H1 (cell line): ENCODE data around the gene NEB. TPM values are rescaled to one million over a fixed set of nuclear protein-coding genes. Genes with fewer than 3 reads are reported as not detected.

Experiments used
- CTCF ChIA-PET: fragments of 300-600 bp; sonication (Branson Sonifier 250); formaldehyde crosslinking; loops from one replicate; lab custom pipeline; 2021; ENCODE audit not compliant: partially characterized antibody; lab: Charles Lee
- POLR2A ChIA-PET: fragments of 300-600 bp; sonication (Branson Sonifier 250); formaldehyde crosslinking; loops from one replicate; lab custom pipeline; 2021; ENCODE audit warnings: inconsistent platforms; ENCODE audit not compliant: partially characterized antibody; lab: Charles Lee
- DNase-seq, 2 experiments: peaks; one replicate each; pipeline versions ENCODE4 v3.0.0 to v3.0.0-alpha.2; 2010 to 2022; ENCODE audit warnings: low spot score in 2 of 2, low read depth in 1 of 2, mixed read lengths in 1 of 2
- FAIRE-seq: peaks from 2 replicates; lab custom pipeline; 2011; peaks lifted over from hg19 to GRCh38; lab: Jason Lieb, UNC
- H2AFZ ChIP-seq: 2 replicates; pipeline ENCODE4 v1.8.1; 2012; ENCODE audit warnings: low read length, inconsistent platforms
- H2AK5ac ChIP-seq: 2 replicates; pipeline ENCODE4 v1.6.1; 2013; ENCODE audit warnings: low read depth, low read length
- H2BK120ac ChIP-seq: replicated peaks from 2 replicates; pipeline ENCODE3; 2013; ENCODE audit warnings: low read depth, low read length, inconsistent platforms
- H2BK12ac ChIP-seq: 2 replicates; pipeline ENCODE4 v1.6.1; 2013; ENCODE audit warnings: low read depth, low read length
- H2BK15ac ChIP-seq: 2 replicates; pipeline ENCODE4 v1.6.1; 2013; ENCODE audit warnings: low read length
- H2BK20ac ChIP-seq: 2 replicates; pipeline ENCODE4 v1.6.1; 2013; ENCODE audit warnings: low read length
- H2BK5ac ChIP-seq: 2 replicates; pipeline ENCODE4 v1.6.1; 2013; ENCODE audit warnings: low read depth, low read length
- H3K14ac ChIP-seq: 2 replicates; pipeline ENCODE4 v1.6.1; 2013; ENCODE audit warnings: inconsistent platforms; ENCODE audit not compliant: insufficient read length
- H3K18ac ChIP-seq: 2 replicates; pipeline ENCODE4 v1.6.1; 2013; ENCODE audit warnings: low read length; ENCODE audit errors: extremely low read depth
- H3K23ac ChIP-seq: 2 replicates; pipeline ENCODE4 v1.6.1; 2013; ENCODE audit warnings: inconsistent platforms; ENCODE audit not compliant: insufficient read length
- H3K23me2 ChIP-seq: 2 replicates; pipeline ENCODE4 v1.6.1; 2013; ENCODE audit warnings: low read depth, low read length
- H3K27ac ChIP-seq: 2 replicates; pipeline ENCODE4 v1.6.1; 2011; ENCODE audit warnings: low read depth, low read length, inconsistent platforms
- H3K27me3 ChIP-seq, 4 experiments: replicated peaks in 1 of 4; 1 replicate in 1 of 4; 2 replicates in 3 of 4; pipeline versions ENCODE4 v1.6.1 to v1.8.1; 2011 to 2013; ENCODE audit warnings: low read length in 3 of 4, mild to moderate bottlenecking in 3 of 4, inconsistent platforms in 2 of 4, mixed read lengths in 2 of 4, moderate library complexity in 1 of 4; ENCODE audit not compliant: control insufficient read depth in 3 of 4, insufficient read depth in 3 of 4; ENCODE audit errors: extremely low read depth in 1 of 4
- H3K36me3 ChIP-seq, 4 experiments: 2 replicates each; pipeline versions ENCODE4 v1.6.1 to v1.8.1; 2011 to 2013; ENCODE audit warnings: mild to moderate bottlenecking in 4 of 4, low read length in 3 of 4, moderate library complexity in 2 of 4, control low read depth in 1 of 4, inconsistent platforms in 1 of 4; ENCODE audit not compliant: insufficient read depth in 4 of 4, control insufficient read depth in 2 of 4
- H3K4ac ChIP-seq: replicated peaks from 2 replicates; pipeline ENCODE3; 2013; ENCODE audit warnings: low read length, low read depth, mixed read lengths, inconsistent platforms; ENCODE audit not compliant: insufficient read length
- H3K4me1 ChIP-seq, 4 experiments: replicated peaks in 1 of 4; 1 replicate in 1 of 4; 2 replicates in 3 of 4; pipeline versions ENCODE4 v1.6.1 to v1.8.1; 2011 to 2013; ENCODE audit warnings: low read length in 3 of 4, inconsistent platforms in 2 of 4, mixed read lengths in 1 of 4; ENCODE audit not compliant: insufficient read depth in 4 of 4, control insufficient read depth in 3 of 4
- H3K4me2 ChIP-seq, 2 experiments: 2 replicates each; pipeline versions ENCODE4 v1.6.1 to v1.8.1; 2011 to 2013; ENCODE audit warnings: low read depth in 2 of 2, low read length in 2 of 2, control low read depth in 1 of 2, inconsistent platforms in 1 of 2, mild to moderate bottlenecking in 1 of 2; ENCODE audit not compliant: insufficient read depth in 1 of 2
- H3K4me3 ChIP-seq, 4 experiments: fragments of 200-600, 300-600 bp in 1 of 4; sonication (generic), shearing (Covaris generic), sonication (Bioruptor Twin) in 1 of 4; 2 replicates each; pipeline versions ENCODE4 v1.5.1 to v1.8.1; 2011 to 2016; ENCODE audit warnings: low read length in 4 of 4, low read depth in 3 of 4, control low read depth in 2 of 4, inconsistent platforms in 2 of 4, mild to moderate bottlenecking in 2 of 4, mixed read lengths in 1 of 4, moderate library complexity in 1 of 4; ENCODE audit not compliant: insufficient read depth in 2 of 4; ENCODE audit errors: extremely low read depth in 1 of 4
- H3K56ac ChIP-seq: replicated peaks from 2 replicates; pipeline ENCODE3; 2013; ENCODE audit warnings: low read depth, mild to moderate bottlenecking, mixed read lengths, low read length, inconsistent platforms; ENCODE audit not compliant: insufficient read length
- H3K79me1 ChIP-seq: 2 replicates; pipeline ENCODE4 v1.6.1; 2013; ENCODE audit warnings: low read depth, low read length, control low read depth
- H3K79me2 ChIP-seq, 2 experiments: 2 replicates each; pipeline versions ENCODE4 v1.6.1 to v1.8.1; 2012 to 2013; ENCODE audit warnings: low read length in 2 of 2, mild to moderate bottlenecking in 2 of 2, inconsistent platforms in 1 of 2; ENCODE audit not compliant: insufficient read depth in 2 of 2, control insufficient read depth in 1 of 2
- H3K9ac ChIP-seq, 4 experiments: replicated peaks in 1 of 4; 1 replicate in 1 of 4; 2 replicates in 3 of 4; pipeline versions ENCODE4 v1.6.1 to v1.8.1; 2011 to 2013; ENCODE audit warnings: low read depth in 3 of 4, low read length in 3 of 4, control low read depth in 2 of 4, mild to moderate bottlenecking in 2 of 4, moderate library complexity in 2 of 4, inconsistent platforms in 1 of 4; ENCODE audit errors: extremely low read depth in 1 of 4
- H3K9me3 ChIP-seq, 2 experiments: 2 replicates each; pipeline versions ENCODE4 v1.6.1 to v1.8.1; 2012 to 2013; ENCODE audit warnings: mild to moderate bottlenecking in 2 of 2, moderate library complexity in 2 of 2, control low read depth in 1 of 2, inconsistent platforms in 1 of 2, low read depth in 1 of 2, low read length in 1 of 2, mixed read lengths in 1 of 2; ENCODE audit not compliant: insufficient read depth in 2 of 2
- H4K20me1 ChIP-seq, 2 experiments: replicated peaks in 1 of 2; 2 replicates each; pipeline versions ENCODE3 to v1.8.1; 2011 to 2013; ENCODE audit warnings: inconsistent platforms in 2 of 2, low read length in 2 of 2, mild to moderate bottlenecking in 1 of 2; ENCODE audit not compliant: insufficient read depth in 2 of 2, control insufficient read depth in 1 of 2
- H4K5ac ChIP-seq: 2 replicates; pipeline ENCODE4 v1.6.1; 2013; ENCODE audit warnings: low read length, low read depth, mixed read lengths, inconsistent platforms; ENCODE audit not compliant: insufficient read length
- H4K8ac ChIP-seq: 2 replicates; pipeline ENCODE4 v1.8.0; 2013; ENCODE audit warnings: mild to moderate bottlenecking, moderate library complexity, low read length, inconsistent platforms; ENCODE audit not compliant: insufficient read depth; ENCODE audit errors: extremely low read depth
- H4K91ac ChIP-seq: replicated peaks from 2 replicates; pipeline ENCODE3; 2013; ENCODE audit warnings: low read length, mixed read lengths, inconsistent platforms; ENCODE audit not compliant: insufficient read length
- BRCA1 ChIP-seq: IDR thresholded peaks from 2 replicates; pipeline ENCODE4 v1.6.1; 2012; ENCODE audit warnings: low read depth, low read length, improper control_type of control experiment
- JUN ChIP-seq: IDR thresholded peaks from 2 replicates; pipeline ENCODE4 v1.6.1; 2011; ENCODE audit warnings: low read depth, mild to moderate bottlenecking, improper control_type of control experiment, low read length
- JUND ChIP-seq: IDR thresholded peaks from 2 replicates; pipeline ENCODE4 v1.6.1; 2011; ENCODE audit warnings: mild to moderate bottlenecking, improper control_type of control experiment, low read length
- POLR2A ChIP-seq, 2 experiments: IDR thresholded peaks; 1 replicate in 1 of 2; 2 replicates in 1 of 2; pipeline ENCODE4 v1.6.1; 2011; ENCODE audit warnings: low read depth in 2 of 2, low read length in 2 of 2, mild to moderate bottlenecking in 2 of 2; ENCODE audit errors: control extremely low read depth in 1 of 2
- RAD21 ChIP-seq, 2 experiments: IDR thresholded peaks in 1 of 2; conservative IDR thresholded peaks in 1 of 2; 2 replicates each; pipeline ENCODE4 v1.6.1; 2011; ENCODE audit warnings: low read depth in 2 of 2, low read length in 2 of 2, improper control_type of control experiment in 1 of 2, inconsistent platforms in 1 of 2, mild to moderate bottlenecking in 1 of 2, moderate library complexity in 1 of 2
- SIRT6 ChIP-seq: IDR thresholded peaks from one replicate; pipeline ENCODE4 v1.7.1; 2012; ENCODE audit warnings: low read length, inconsistent platforms
- SIX5 ChIP-seq: IDR thresholded peaks from 2 replicates; pipeline ENCODE4 v1.6.1; 2011; ENCODE audit warnings: mild to moderate bottlenecking, low read depth, low read length
- WGBS, 2 experiments: shearing (Covaris generic) in 1 of 2; methylation state at CpG; one replicate each; pipeline versions ENCODE4 v1.1.6 to v1.1.7; 2013 to 2015; ENCODE audit warnings: low lambda C conversion rate in 2 of 2, mixed read lengths in 2 of 2, inconsistent platforms in 1 of 2, low coverage in 1 of 2, missing lambda C conversion rate in 1 of 2; ENCODE audit not compliant: insufficient replicate concordance in 2 of 2, insufficient coverage in 1 of 2, insufficient read length in 1 of 2; ENCODE audit errors: extremely low coverage in 1 of 2, missing lambda C conversion rate in 1 of 2; 5-methylcytosine and 5-hydroxymethylcytosine counted together
- polyA plus RNA-seq, 7 experiments: library from polyadenylated mRNA; depleted of rRNA in 3 of 7; stranded (reverse) in 5 of 7; unstranded in 2 of 7; fragments of >200 nt in 5 of 7; fragments of 200-250 nt in 2 of 7; gene quantifications; 1 replicate in 5 of 7; 2 replicates in 1 of 7; 4 replicates in 1 of 7; pipeline versions ENCODE4 v1.2.1 to v1.2.3, GENCODE V29; 2011 to 2013; ENCODE audit warnings: missing spikeins in 2 of 7, mixed read lengths in 2 of 7
- total RNA-seq: library from RNA; stranded (reverse); fragmentation: NEBNext Ultra II Directional; extraction: Animal tissue kit (Norgen Biotek cat#: 25700); gene quantifications from 2 replicates; pipeline ENCODE4 v1.2.1, GENCODE V29; 2021
- TF ChIP-seq, protein P1 (sequence below), 3 experiments: IDR thresholded peaks; 1 replicate in 2 of 3; 2 replicates in 1 of 3; pipeline versions ENCODE4 v1.5.1 to v1.6.1; 2011; ENCODE audit warnings: low read length in 3 of 3, mild to moderate bottlenecking in 3 of 3, inconsistent platforms in 2 of 3, low read depth in 1 of 3, moderate library complexity in 1 of 3; ENCODE audit not compliant: insufficient read depth in 1 of 3; ENCODE audit errors: control extremely low read depth in 1 of 3
- TF ChIP-seq, protein P2 (sequence below): IDR thresholded peaks from 2 replicates; pipeline ENCODE4 v1.6.1; 2012; ENCODE audit warnings: low read length, inconsistent platforms
- TF ChIP-seq, protein P3 (sequence below): IDR thresholded peaks from 2 replicates; pipeline ENCODE4 v1.6.1; 2012; ENCODE audit warnings: inconsistent platforms

Gene NEB
- total and polyA plus RNA-seq, 2 of the 8 experiments (the other 6 are each of a cell fraction or from before 2014, with no cell fraction given): 1.4 to 2.5 TPM

DNA sequence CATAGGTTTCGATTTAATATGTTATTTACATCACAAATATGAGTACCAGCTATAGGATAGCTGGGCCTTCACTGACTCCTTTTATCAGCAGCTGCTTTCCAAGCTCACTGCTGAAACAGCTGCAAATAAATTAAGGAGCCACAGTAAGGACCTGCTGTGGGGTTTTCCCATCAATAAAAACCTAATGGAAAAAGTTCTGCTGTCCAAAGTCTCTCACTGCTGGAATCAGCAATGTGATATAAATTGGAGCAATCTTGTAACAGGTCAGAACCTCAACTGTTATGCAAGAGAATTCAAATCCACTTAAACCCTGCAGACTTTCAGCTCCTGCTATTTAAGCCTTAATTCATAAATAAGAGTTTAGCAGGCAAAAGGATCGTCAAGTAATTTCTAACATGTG lies 61.3 kb downstream of the NEB start:
- Histone ChIP-seq H3K27me3 (peaks cover 0 to 1% (median 0%) of the 10 kb centered on the region in 4 experiments; a peak in 1 of 7 replicates), H3K4ac (no peak overlapping the region), H3K4me3 (no peak overlapping the region), H2AFZ (no peak overlapping the region), H4K8ac (no peak overlapping the region), H3K79me1 (no peaks in the 10 kb centered on the region), H3K79me2 (no peaks in the 10 kb centered on the region), H3K23me2 (no peaks in the 10 kb centered on the region), H3K9ac (no peak overlapping the region), H3K18ac (no peak overlapping the region), H4K5ac (no peak overlapping the region), H3K14ac (no peak overlapping the region), H3K4me1 (peaks cover 0 to 8% (median 1%) of the 10 kb centered on the region in 4 experiments; a peak in 3 of 7 replicates), H2BK12ac (no peak overlapping the region), H3K9me3 (no peaks in the 10 kb centered on the region), H3K36me3 (no peaks in the 10 kb centered on the region), H3K56ac (no peak overlapping the region), H3K27ac (no peak overlapping the region), H3K4me2 (no peak overlapping the region), H2AK5ac (no peak overlapping the region), H2BK5ac (no peak overlapping the region), H2BK20ac (no peak overlapping the region), H4K20me1 (no peaks in the 10 kb centered on the region), H2BK120ac (no peak overlapping the region), H2BK15ac (no peak overlapping the region), H4K91ac (no peak overlapping the region), H3K23ac (no peak overlapping the region)
- ChIA-PET POLR2A (no interaction called here), CTCF (interaction anchor here (0.9 to 1.4 kb wide), 4 partner anchors 17 to 55 kb away, joined by 3 to 5 read pairs (median 4); no protein-coding TSS in a partner anchor)
- DNase-seq: no peak
- 91% methylated on average over 2 of the region's 2 CpGs; no CpG with 5 or more reads in 1 of the 2 experiments for WGBS, 2 experiments
- no peak for FAIRE-seq
- no peak for TF ChIP-seq JUN
- TF ChIP-seq, protein P1, sequence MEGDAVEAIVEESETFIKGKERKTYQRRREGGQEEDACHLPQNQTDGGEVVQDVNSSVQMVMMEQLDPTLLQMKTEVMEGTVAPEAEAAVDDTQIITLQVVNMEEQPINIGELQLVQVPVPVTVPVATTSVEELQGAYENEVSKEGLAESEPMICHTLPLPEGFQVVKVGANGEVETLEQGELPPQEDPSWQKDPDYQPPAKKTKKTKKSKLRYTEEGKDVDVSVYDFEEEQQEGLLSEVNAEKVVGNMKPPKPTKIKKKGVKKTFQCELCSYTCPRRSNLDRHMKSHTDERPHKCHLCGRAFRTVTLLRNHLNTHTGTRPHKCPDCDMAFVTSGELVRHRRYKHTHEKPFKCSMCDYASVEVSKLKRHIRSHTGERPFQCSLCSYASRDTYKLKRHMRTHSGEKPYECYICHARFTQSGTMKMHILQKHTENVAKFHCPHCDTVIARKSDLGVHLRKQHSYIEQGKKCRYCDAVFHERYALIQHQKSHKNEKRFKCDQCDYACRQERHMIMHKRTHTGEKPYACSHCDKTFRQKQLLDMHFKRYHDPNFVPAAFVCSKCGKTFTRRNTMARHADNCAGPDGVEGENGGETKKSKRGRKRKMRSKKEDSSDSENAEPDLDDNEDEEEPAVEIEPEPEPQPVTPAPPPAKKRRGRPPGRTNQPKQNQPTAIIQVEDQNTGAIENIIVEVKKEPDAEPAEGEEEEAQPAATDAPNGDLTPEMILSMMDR (IDR thresholded peaks at IDR 0.05; ENCODE audit: control extremely low read depth in 1 of 3, insufficient read depth in 1 of 3, low read depth in 1 of 3, low read length in 3 of 3): no peak
- TF ChIP-seq RAD21 (IDR thresholded peaks at IDR 0.05 in 1 of 2, conservative IDR thresholded peaks at IDR 0.05 in 1 of 2; ENCODE audit: low read depth in 2 of 2, low read length in 2 of 2): no peak
- no peak for TF ChIP-seq POLR2A (IDR thresholded peaks at IDR 0.05; ENCODE audit: control extremely low read depth in 1 of 2, low read depth in 2 of 2, low read length in 2 of 2)
- no peak for TF ChIP-seq SIRT6
- TF ChIP-seq BRCA1: no peak
- TF ChIP-seq JUND: no peak
- TF ChIP-seq, protein P2, sequence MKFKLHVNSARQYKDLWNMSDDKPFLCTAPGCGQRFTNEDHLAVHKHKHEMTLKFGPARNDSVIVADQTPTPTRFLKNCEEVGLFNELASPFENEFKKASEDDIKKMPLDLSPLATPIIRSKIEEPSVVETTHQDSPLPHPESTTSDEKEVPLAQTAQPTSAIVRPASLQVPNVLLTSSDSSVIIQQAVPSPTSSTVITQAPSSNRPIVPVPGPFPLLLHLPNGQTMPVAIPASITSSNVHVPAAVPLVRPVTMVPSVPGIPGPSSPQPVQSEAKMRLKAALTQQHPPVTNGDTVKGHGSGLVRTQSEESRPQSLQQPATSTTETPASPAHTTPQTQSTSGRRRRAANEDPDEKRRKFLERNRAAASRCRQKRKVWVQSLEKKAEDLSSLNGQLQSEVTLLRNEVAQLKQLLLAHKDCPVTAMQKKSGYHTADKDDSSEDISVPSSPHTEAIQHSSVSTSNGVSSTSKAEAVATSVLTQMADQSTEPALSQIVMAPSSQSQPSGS: no peak
- TF ChIP-seq SIX5: no peak
- TF ChIP-seq, protein P3, sequence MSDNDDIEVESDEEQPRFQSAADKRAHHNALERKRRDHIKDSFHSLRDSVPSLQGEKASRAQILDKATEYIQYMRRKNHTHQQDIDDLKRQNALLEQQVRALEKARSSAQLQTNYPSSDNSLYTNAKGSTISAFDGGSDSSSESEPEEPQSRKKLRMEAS: no peak
